ENCODE results near the gene NOMO2. TPM values are rescaled to one million over a fixed set of nuclear protein-coding genes. Genes with fewer than 3 reads are reported as not detected.
"Not testable (repeated sequence)": the region's sequence is repeated elsewhere in the genome, so short reads cannot be mapped to it uniquely, and the experiment has no call there.

Gene NOMO2
- total and polyA plus RNA-seq, 2 donors = 37.3 to 50.4 TPM

DNA sequence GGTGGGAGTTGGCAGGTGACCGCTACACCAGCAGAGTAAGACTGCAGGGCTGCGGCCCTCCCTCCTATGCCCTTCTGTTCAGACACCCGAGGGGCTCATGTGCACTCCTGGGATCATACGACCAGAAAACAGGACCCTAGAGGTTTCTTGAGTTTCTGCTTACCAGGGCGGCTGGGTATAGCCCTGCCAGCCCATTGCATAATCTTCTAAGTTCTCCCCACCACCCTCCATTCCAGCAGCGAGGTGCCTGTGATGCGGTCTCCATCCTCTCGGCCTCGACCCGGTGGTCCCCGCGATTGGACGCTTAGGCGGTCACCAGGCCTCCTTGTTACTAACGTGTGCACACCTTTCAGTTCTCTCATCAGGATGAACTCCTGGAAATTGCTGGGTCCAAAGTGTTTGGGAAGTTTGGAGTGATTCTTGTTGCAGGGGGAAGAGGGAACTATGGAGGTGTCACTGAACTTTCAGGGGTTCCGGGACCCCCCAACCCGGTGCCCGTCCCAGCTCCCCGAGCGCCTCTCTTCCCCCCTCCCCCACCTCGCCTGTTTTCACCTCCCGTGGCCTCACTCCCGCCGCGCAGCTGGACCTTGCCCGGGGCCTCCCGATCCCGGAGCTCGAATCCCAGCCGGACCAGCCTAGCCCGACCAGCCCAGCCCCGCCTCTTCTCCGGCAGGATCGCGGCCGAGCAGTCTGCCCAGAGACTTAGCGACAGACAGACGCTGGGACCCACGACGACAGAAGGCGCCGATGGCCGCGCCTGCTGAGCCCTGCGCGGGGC, 8.8 kb upstream of the NOMO2 start:
- not testable (repeated sequence) for H3K36me3 ChIP-seq (ENCODE audit: control insufficient read depth in 2 of 2, insufficient read depth in 2 of 2, low read length in 1 of 2); H3K27me3 ChIP-seq (ENCODE audit: control insufficient read depth in 2 of 2, insufficient read depth in 1 of 2, low read length in 1 of 2); H3K4me3 ChIP-seq (ENCODE audit: low read length in 2 of 2); H3K27ac ChIP-seq (ENCODE audit: low read depth in 1 of 2, low read length in 1 of 2); DNase-seq (ENCODE audit: low read depth in 6 of 9, low spot score in 9 of 9); H3K4me1 ChIP-seq (ENCODE audit: control insufficient read depth in 2 of 2, insufficient read depth in 2 of 2, low read length in 2 of 2); H3K9me3 ChIP-seq (ENCODE audit: control insufficient read depth in 2 of 2, insufficient read depth in 1 of 2, low read length in 1 of 2)
- WGBS = 22% methylated on average over 34 of the region's 46 CpGs

DNA sequence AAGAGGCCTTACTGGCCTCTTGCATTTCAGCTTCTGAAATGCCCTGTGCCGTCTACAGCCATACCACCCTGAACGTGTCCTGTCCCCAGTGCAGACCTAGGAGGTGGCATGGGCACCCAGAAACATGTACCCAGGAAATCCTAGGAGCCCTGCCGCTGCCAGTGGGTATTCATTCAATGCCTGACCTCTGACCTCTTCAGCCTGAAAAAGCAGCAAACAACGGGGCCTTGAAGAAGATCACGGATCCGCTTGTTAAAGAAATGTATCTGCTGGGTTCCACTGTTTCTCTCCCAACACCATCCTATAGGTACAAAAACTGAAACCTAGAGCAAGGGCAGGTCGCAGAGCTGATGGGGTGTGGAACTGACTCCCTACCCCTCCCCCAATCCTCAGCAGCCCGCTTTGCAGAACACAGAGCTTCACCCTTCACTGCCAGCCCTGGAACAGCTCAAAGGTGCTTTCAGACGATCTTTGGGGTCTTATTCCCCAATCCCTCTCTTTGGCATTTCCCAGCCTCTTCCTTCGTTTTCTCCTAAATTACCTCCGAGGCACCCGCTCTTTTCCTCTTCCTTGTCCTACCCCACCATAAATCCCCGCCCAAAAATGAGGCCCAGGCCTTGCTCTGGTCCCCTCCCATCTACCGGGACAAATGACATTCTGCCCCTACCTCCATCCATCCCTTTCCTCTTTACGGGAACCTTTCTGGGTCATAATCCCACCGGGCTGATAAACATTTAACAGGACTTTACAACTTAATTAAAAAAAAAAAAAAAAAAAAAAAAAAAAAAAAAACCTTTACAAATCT, 1.3 kb downstream of the NOMO2 start:
- not testable (repeated sequence) for H3K27me3 ChIP-seq (ENCODE audit: control insufficient read depth in 2 of 2, insufficient read depth in 1 of 2, low read length in 1 of 2); DNase-seq (ENCODE audit: low read depth in 6 of 9, low spot score in 9 of 9); H3K36me3 ChIP-seq (ENCODE audit: control insufficient read depth in 2 of 2, insufficient read depth in 2 of 2, low read length in 1 of 2); H3K4me1 ChIP-seq (ENCODE audit: control insufficient read depth in 2 of 2, insufficient read depth in 2 of 2, low read length in 2 of 2); H3K27ac ChIP-seq (ENCODE audit: low read depth in 1 of 2, low read length in 1 of 2); H3K9me3 ChIP-seq (ENCODE audit: control insufficient read depth in 2 of 2, insufficient read depth in 1 of 2, low read length in 1 of 2)
- H3K4me3 ChIP-seq (ENCODE audit: low read length in 2 of 2) = peak overlapping the region in 1 of 2 donors; percentile 20
- WGBS = 57% methylated on average over 13 of the region's 16 CpGs

DNA sequence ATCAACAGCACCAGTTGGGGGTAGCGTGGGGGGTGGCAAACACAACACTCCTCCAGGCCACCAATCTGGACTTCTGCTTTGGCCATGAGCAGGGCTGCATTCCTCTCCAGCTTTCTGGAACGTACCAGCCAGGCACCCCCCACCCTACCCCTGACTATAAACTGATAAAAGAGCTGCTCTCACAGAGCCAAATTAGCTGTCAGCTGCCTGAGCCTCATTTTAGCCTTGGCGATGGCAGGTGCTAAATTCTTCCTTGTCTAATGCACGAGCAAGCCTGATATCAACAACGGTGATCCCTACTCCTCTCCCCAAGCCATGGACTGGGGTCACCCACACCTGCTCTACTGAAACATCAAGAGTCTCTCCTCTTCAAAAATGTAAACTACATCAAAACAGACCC, 8.2 kb downstream of the NOMO2 start:
- not testable (repeated sequence) for H3K4me1 ChIP-seq (ENCODE audit: control insufficient read depth in 2 of 2, insufficient read depth in 2 of 2, low read length in 2 of 2); H3K4me3 ChIP-seq (ENCODE audit: low read length in 2 of 2); H3K27me3 ChIP-seq (ENCODE audit: control insufficient read depth in 2 of 2, insufficient read depth in 1 of 2, low read length in 1 of 2); H3K9me3 ChIP-seq (ENCODE audit: control insufficient read depth in 2 of 2, insufficient read depth in 1 of 2, low read length in 1 of 2); H3K27ac ChIP-seq (ENCODE audit: low read depth in 1 of 2, low read length in 1 of 2); DNase-seq (ENCODE audit: low read depth in 6 of 9, low spot score in 9 of 9); H3K36me3 ChIP-seq (ENCODE audit: control insufficient read depth in 2 of 2, insufficient read depth in 2 of 2, low read length in 1 of 2)
- 96% methylated on average over 1 of the region's 5 CpGs for WGBS

DNA sequence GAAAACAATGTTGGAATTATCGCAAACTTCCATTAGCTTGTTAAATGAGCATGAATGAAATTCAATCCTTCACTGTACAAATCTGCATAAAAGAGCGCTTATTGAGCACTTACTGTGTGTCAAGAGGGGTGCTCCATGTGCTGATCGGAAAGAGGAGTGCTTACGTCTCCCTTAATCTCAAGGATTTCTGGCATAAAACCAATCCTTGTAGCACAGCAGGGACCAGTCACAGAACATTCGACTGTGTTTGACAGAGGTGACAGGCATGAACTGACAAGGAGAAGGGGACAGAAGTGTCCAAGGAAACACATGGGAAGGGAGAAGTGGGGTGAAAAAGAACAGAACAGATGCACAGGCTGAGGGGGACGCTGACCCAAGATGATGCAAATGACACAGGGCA, 14.5 kb downstream of the NOMO2 start:
- not testable (repeated sequence) for H3K27me3 ChIP-seq (ENCODE audit: control insufficient read depth in 2 of 2, insufficient read depth in 1 of 2, low read length in 1 of 2); DNase-seq (ENCODE audit: low read depth in 6 of 9, low spot score in 9 of 9); H3K4me1 ChIP-seq (ENCODE audit: control insufficient read depth in 2 of 2, insufficient read depth in 2 of 2, low read length in 2 of 2); H3K27ac ChIP-seq (ENCODE audit: low read depth in 1 of 2, low read length in 1 of 2); H3K9me3 ChIP-seq (ENCODE audit: control insufficient read depth in 2 of 2, insufficient read depth in 1 of 2, low read length in 1 of 2); H3K36me3 ChIP-seq (ENCODE audit: control insufficient read depth in 2 of 2, insufficient read depth in 2 of 2, low read length in 1 of 2); H3K4me3 ChIP-seq (ENCODE audit: low read length in 2 of 2)
- WGBS = over 99% methylated on average over 5 of the region's 6 CpGs

DNA sequence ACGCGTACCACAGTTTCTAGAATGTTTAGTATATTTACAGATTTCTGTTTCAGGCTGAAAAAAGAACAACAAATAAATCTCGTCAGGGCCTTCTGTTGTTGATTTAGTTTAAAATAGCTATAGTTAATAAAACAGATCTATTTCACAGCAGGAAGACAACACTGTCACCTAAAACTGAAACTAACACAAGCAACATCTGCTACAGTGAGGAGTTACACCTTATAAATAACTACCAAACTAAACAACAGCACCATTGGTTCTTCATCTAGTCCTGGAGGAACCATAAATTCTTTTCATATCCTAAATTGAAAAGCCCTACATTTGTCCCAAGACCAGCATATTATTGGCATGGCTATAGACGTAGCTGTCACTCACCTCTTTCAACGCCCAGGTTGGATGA, 15.0 kb downstream of the NOMO2 start:
- H3K27ac ChIP-seq (ENCODE audit: low read depth in 1 of 2, low read length in 1 of 2); H3K36me3 ChIP-seq (ENCODE audit: control insufficient read depth in 2 of 2, insufficient read depth in 2 of 2, low read length in 1 of 2); H3K4me3 ChIP-seq (ENCODE audit: low read length in 2 of 2); H3K9me3 ChIP-seq (ENCODE audit: control insufficient read depth in 2 of 2, insufficient read depth in 1 of 2, low read length in 1 of 2); H3K27me3 ChIP-seq (ENCODE audit: control insufficient read depth in 2 of 2, insufficient read depth in 1 of 2, low read length in 1 of 2); DNase-seq (ENCODE audit: low read depth in 6 of 9, low spot score in 9 of 9); H3K4me1 ChIP-seq (ENCODE audit: control insufficient read depth in 2 of 2, insufficient read depth in 2 of 2, low read length in 2 of 2): not testable (repeated sequence)
- WGBS = no CpG with 5 or more reads among the region's 5 CpGs

DNA sequence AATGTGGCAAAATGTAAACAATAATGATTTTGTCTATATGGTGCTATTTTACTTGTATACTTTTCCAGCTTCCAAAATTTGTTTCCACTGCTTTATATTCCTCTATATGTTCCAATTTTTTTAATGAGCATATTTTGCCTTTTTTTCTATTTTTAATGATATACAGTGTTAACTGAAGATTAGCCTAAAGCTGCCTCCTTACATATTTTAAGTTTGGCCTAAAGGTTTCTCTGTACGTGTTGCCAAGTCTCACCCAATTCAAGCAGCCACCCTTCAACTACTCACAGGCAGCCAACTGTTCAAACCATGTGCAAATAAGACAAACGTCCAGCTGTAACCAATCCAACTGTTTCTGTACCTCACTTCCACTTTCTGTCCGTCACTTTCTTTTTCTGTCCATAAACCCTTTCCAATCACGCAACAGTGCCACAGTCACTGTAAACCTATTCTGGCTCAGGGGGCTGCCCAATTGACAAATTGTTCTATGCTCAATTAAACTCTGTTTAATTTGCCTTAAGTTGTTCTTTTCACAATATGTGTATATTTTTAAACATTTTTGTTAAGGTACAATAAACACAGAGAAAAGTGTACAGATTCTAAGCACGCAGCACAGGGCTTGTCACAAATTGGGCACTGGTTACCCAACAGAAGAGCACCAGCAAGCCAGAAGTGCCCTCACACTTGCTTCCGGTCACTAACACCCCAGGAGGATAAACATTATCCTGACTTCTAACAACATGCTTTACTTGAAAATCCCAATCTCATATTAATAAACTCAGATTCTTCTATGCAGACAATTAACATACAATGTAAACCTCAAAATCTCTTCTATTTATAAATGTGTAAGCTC, 17.4 kb downstream of the NOMO2 start:
- not testable (repeated sequence) for H3K27me3 ChIP-seq (ENCODE audit: control insufficient read depth in 2 of 2, insufficient read depth in 1 of 2, low read length in 1 of 2); H3K4me3 ChIP-seq (ENCODE audit: low read length in 2 of 2); H3K4me1 ChIP-seq (ENCODE audit: control insufficient read depth in 2 of 2, insufficient read depth in 2 of 2, low read length in 2 of 2); DNase-seq (ENCODE audit: low read depth in 6 of 9, low spot score in 9 of 9); H3K9me3 ChIP-seq (ENCODE audit: control insufficient read depth in 2 of 2, insufficient read depth in 1 of 2, low read length in 1 of 2); H3K27ac ChIP-seq (ENCODE audit: low read depth in 1 of 2, low read length in 1 of 2); H3K36me3 ChIP-seq (ENCODE audit: control insufficient read depth in 2 of 2, insufficient read depth in 2 of 2, low read length in 1 of 2)
- 98% methylated on average over 5 of the region's 6 CpGs for WGBS

DNA sequence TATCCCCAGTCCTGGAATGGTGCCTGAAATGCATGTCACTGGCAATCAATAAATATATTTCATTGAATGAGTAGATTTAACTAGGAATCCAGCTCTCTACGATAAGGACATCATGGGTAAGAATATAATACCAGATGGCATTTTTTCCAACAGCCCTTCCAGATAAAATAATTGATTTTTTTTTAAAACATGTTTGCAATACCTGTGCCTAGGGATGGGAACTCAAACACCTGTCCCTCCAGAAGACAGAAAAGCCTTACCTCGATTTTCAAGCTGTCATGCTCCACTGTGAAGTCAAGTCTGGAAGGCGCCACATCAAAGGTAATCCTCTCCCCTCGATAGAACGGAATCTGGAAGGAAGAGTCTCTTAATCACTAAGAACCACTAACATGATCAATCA, 20.0 kb downstream of the NOMO2 start:
- H3K9me3 ChIP-seq (ENCODE audit: control insufficient read depth in 2 of 2, insufficient read depth in 1 of 2, low read length in 1 of 2); H3K27me3 ChIP-seq (ENCODE audit: control insufficient read depth in 2 of 2, insufficient read depth in 1 of 2, low read length in 1 of 2); H3K27ac ChIP-seq (ENCODE audit: low read depth in 1 of 2, low read length in 1 of 2); H3K36me3 ChIP-seq (ENCODE audit: control insufficient read depth in 2 of 2, insufficient read depth in 2 of 2, low read length in 1 of 2); H3K4me1 ChIP-seq (ENCODE audit: control insufficient read depth in 2 of 2, insufficient read depth in 2 of 2, low read length in 2 of 2); H3K4me3 ChIP-seq (ENCODE audit: low read length in 2 of 2); DNase-seq (ENCODE audit: low read depth in 6 of 9, low spot score in 9 of 9): not testable (repeated sequence)
- WGBS = no CpG with 5 or more reads among the region's 5 CpGs

DNA sequence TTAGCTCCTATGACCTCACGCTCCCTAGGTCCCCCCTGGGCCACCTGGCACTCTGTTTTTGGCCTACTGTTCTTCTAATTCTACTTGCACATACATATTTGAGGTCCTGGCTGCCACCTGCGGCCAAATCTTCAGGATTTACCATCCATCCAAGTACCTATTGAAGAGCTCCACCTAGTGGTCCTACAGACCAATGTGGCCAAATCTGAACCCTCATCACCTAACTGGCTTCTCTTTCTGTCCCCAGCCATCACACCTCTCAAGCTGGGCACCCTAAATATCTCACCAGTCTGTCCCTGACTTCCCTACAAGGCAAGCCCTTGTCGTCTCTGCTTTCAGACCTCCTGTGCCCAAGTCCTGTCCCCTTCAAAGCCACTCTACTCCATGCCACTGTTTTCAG, 24.9 kb downstream of the NOMO2 start:
- not testable (repeated sequence) for H3K4me3 ChIP-seq (ENCODE audit: low read length in 2 of 2); H3K4me1 ChIP-seq (ENCODE audit: control insufficient read depth in 2 of 2, insufficient read depth in 2 of 2, low read length in 2 of 2); H3K9me3 ChIP-seq (ENCODE audit: control insufficient read depth in 2 of 2, insufficient read depth in 1 of 2, low read length in 1 of 2); DNase-seq (ENCODE audit: low read depth in 6 of 9, low spot score in 9 of 9); H3K27me3 ChIP-seq (ENCODE audit: control insufficient read depth in 2 of 2, insufficient read depth in 1 of 2, low read length in 1 of 2); H3K27ac ChIP-seq (ENCODE audit: low read depth in 1 of 2, low read length in 1 of 2); H3K36me3 ChIP-seq (ENCODE audit: control insufficient read depth in 2 of 2, insufficient read depth in 2 of 2, low read length in 1 of 2)
- WGBS = 81% methylated on average over 2 of the region's 3 CpGs

Data from thymus (tissue), 11 donors.